K562 (cell line): Measurements from ENCODE around the gene TAL1. TPM values are rescaled to one million over a fixed set of nuclear protein-coding genes. Genes with fewer than 3 reads are reported as not detected.
A peak's percentile ranks its signal among the peaks of the same experiment; 100 is the strongest.

Experiments used
- CTCF ChIP-seq, 3 experiments: IDR thresholded peaks in 2 of 3; conservative IDR thresholded peaks in 1 of 3; 2 replicates each; pipeline ENCODE4 v1.5.1; 2011 to 2012; ENCODE audit warnings: low read length in 3 of 3, mild to moderate bottlenecking in 3 of 3, control low read depth in 2 of 3, improper control_type of control experiment in 1 of 3, inconsistent platforms in 1 of 3, low read depth in 1 of 3, mixed read lengths in 1 of 3, moderate library complexity in 1 of 3; ENCODE audit not compliant: insufficient read depth in 2 of 3
- DMBX1 ChIP-seq: fragments of 250-450 bp; sonication (Bioruptor Pico); IDR thresholded peaks from 2 replicates; pipeline ENCODE4 v1.8.0; 2022; ENCODE audit warnings: inconsistent platforms, mild to moderate bottlenecking, moderate library complexity, borderline replicate concordance
- FOS ChIP-seq: IDR thresholded peaks from 3 replicates; pipeline ENCODE4 v1.6.1; 2011; ENCODE audit not compliant: insufficient read length; ENCODE audit errors: extremely low read depth
- FOXJ2 ChIP-seq: fragments of 200-800 bp; sonication (Bioruptor generic); IDR thresholded peaks from 2 replicates; pipeline ENCODE4 v1.6.1; 2016; ENCODE audit warnings: missing genetic modification characterization, missing compliant biosample characterization
- GABPA ChIP-seq: fragments of 200-800 bp; sonication (Bioruptor generic); conservative IDR thresholded peaks from 2 replicates; pipeline ENCODE4 v1.6.1; 2016; ENCODE audit warnings: low read depth, missing genetic modification characterization, missing compliant biosample characterization
- MECOM ChIP-seq: fragments of 250-450 bp; sonication (Bioruptor Pico); IDR thresholded peaks from 2 replicates; pipeline ENCODE4 v1.8.0; 2022; ENCODE audit warnings: inconsistent platforms
- NCOR1 ChIP-seq: fragments of 450-650 bp; IDR thresholded peaks from 2 replicates; pipeline ENCODE4 v1.6.1; 2016; ENCODE audit warnings: mild to moderate bottlenecking, moderate library complexity
- PRPF4 ChIP-seq: fragments of 200-400 bp; formaldehyde crosslinking; IDR thresholded peaks from one replicate; pipeline ENCODE4 v1.6.1; 2017; ENCODE audit warnings: low read length, low read depth, mild to moderate bottlenecking; ENCODE audit not compliant: insufficient read depth, poor library complexity, severe bottlenecking
- PURB ChIP-seq: sonication (generic); formaldehyde crosslinking; IDR thresholded peaks from 2 replicates; pipeline ENCODE4 v1.9.0; 2021; ENCODE audit warnings: low read depth, mild to moderate bottlenecking, missing genetic modification reagents
- SREBF1 ChIP-seq: fragments of 150-350 bp; IDR thresholded peaks from 2 replicates; pipeline ENCODE4 v1.6.1; 2014; ENCODE audit warnings: antibody characterized with exemption, low read depth, low read length, borderline replicate concordance
- TEAD4 ChIP-seq, 2 experiments: sonication (generic) in 1 of 2; formaldehyde crosslinking in 1 of 2; IDR thresholded peaks; 2 replicates each; pipeline versions ENCODE4 v1.6.1 to v1.8.0; 2012 to 2022; ENCODE audit warnings: borderline replicate concordance in 1 of 2, inconsistent platforms in 1 of 2, low read length in 1 of 2, mild to moderate bottlenecking in 1 of 2, missing genetic modification reagents in 1 of 2
- ZBTB2 ChIP-seq: fragments of 450-650 bp; IDR thresholded peaks from 2 replicates; pipeline ENCODE4 v1.6.1; 2016; ENCODE audit warnings: antibody characterized with exemption
- ZBTB40 ChIP-seq, 2 experiments: fragments of 450-650 bp in 1 of 2; sonication (generic) in 1 of 2; formaldehyde crosslinking in 1 of 2; IDR thresholded peaks; 2 replicates each; pipeline versions ENCODE4 v1.7.1 to v1.9.0; 2016 to 2022; ENCODE audit warnings: inconsistent platforms in 1 of 2, mild to moderate bottlenecking in 1 of 2, missing genetic modification reagents in 1 of 2
- polyA plus RNA-seq, 8 experiments: library from polyadenylated mRNA; depleted of rRNA in 4 of 8; stranded (reverse) in 5 of 8; unstranded in 3 of 8; fragments of >200 nt; fragmentation: Nextera tagmentation in 2 of 8; fragmentation: Illumina TruSeq in 1 of 8; extraction: Ambion mirVana in 2 of 8; extraction: Trizol in 1 of 8; gene quantifications; 2 replicates each; pipeline versions ENCODE4 v1.2.1 to v1.2.3, GENCODE V29; 2011 to 2014; ENCODE audit warnings: inconsistent platforms in 1 of 8, missing spikeins in 1 of 8
- total RNA-seq, 7 experiments: library from RNA; depleted of rRNA in 6 of 7; stranded (reverse); fragments of >200 nt in 6 of 7; fragmentation: Illumina TruSeq in 2 of 7; extraction: Trizol in 2 of 7; gene quantifications; 2 replicates each; pipeline versions ENCODE4 v1.2.1 to v1.2.3, GENCODE V29; 2011 to 2021; ENCODE audit warnings: low replicate concordance in 1 of 7

Gene TAL1
- total and polyA plus RNA-seq, 9 of the 15 experiments (the other 6 are each of a cell fraction or from before 2014, with no cell fraction given) = 18.5 to 106 (median 59.7) TPM

GRCh38 chr1:47213230-47213963 is 18.6 kb downstream of the TAL1 start (continued):
- TF ChIP-seq ZBTB40 (IDR thresholded peaks at IDR 0.05) = no peak
- no peak for TF ChIP-seq ZBTB40 (CRISPR knock-in tag; IDR thresholded peaks at IDR 0.05)
- TF ChIP-seq FOS = no peak
- no peak for TF ChIP-seq MECOM (CRISPR knock-in tag)
- TF ChIP-seq PRPF4 = no peak
- no peak; the same call in 1 of the 2 replicates for TF ChIP-seq TEAD4 (IDR thresholded peaks at IDR 0.05; ENCODE audit: low read length)
- no peak for TF ChIP-seq TEAD4 (CRISPR knock-in tag; IDR thresholded peaks at IDR 0.05; ENCODE audit: borderline replicate concordance)
- TF ChIP-seq SREBF1 = no peak
- TF ChIP-seq CTCF (IDR thresholded peaks at IDR 0.05 in 2 of 3, conservative IDR thresholded peaks at IDR 0.05 in 1 of 3; ENCODE audit: insufficient read depth in 2 of 3, low read depth in 1 of 3, low read length in 3 of 3) = no peak
- no peak for TF ChIP-seq PURB (CRISPR knock-in tag)
- no peak; the same call in 1 of the 2 replicates for TF ChIP-seq GABPA (tag)
- no peak for TF ChIP-seq DMBX1 (CRISPR knock-in tag)
- TF ChIP-seq FOXJ2 (tag) = no peak
- peak; percentile 50; the same call in 1 of the 2 replicates for TF ChIP-seq NCOR1
- TF ChIP-seq ZBTB2 = peak; percentile 41; the same call in 1 of the 2 replicates
